ENCODE results near the gene ERAS.

- TF ChIP-seq CTCF (IDR thresholded peaks at IDR 0.05), result no peak
- no peak for TF ChIP-seq POLR2A (IDR thresholded peaks at IDR 0.05)
- no peak for TF ChIP-seq EP300 (IDR thresholded peaks at IDR 0.05)
These were observed 13.4 kb downstream of the ERAS start for GRCh38 chrX:48839686-48840085.
